Renal pelvis (tissue), 4 donors: ENCODE measurements around the gene STX8. TPM values are rescaled to one million over a fixed set of nuclear protein-coding genes. Genes with fewer than 3 reads are reported as not detected.
A peak's percentile ranks its signal among the peaks of the same experiment; 100 is the strongest.
"Not testable (repeated sequence)": the region's sequence is repeated elsewhere in the genome, so short reads cannot be mapped to it uniquely, and the experiment has no call there.

Source experiments
- DNase-seq: peaks from one replicate; pipeline ENCODE4 v3.0.0-alpha.2; 2013
- polyA plus RNA-seq, 3 donors: library from polyadenylated mRNA; unstranded; fragments of 120-200 nt; gene quantifications; one replicate each; pipeline ENCODE4 v1.2.1, GENCODE V29; 2013; ENCODE audit not compliant: insufficient read length in 3 of 3

STX8 gene
- polyA plus RNA-seq, 3 donors: 53.9 to 66.2 (median 54.5) TPM

- not testable (repeated sequence) for DNase-seq
Observed at GRCh38 chr17:9566739-9567138, 8.9 kb downstream of the STX8 start.

DNA sequence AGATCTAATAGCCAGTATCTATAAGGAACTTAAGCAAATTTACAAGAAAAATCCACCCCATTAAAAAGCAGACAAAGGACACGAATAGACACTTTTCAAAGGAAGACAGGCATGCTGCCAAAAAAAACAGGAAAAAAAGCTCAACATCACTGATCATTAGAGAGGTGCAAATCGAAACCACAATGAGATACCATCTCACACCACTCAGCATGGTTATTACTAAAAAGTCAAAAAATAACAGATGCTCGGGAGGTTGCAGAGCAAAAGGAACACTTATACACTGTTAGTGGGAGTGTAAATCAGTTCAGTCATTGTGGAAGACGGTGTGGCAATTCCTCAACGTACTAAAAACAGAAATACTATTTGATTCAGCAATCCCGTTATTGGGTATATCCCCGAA is 9.6 kb downstream of the STX8 start:
- DNase-seq: no peak

- no peak for DNase-seq
Observed at GRCh38 chr17:9564104-9564503, 11.5 kb downstream of the STX8 start.

DNA sequence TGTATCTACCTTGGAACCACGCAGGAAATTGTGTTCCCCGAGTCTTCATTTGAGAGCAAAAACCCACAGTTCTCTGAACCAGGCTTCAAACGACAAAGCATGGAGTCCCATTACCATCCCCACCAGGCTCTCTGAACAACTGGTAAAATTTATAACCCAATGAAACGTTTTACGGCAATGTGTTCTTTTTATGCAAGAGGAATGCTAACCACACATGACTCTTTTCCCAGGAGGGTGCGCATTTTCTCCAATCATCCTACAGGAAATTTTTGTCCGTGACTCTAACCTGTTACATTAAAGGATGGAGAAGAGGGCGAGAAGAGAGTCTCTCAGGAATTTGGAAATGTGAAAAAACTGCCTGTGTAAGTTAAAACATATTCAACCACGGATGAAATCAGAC is 17.8 kb downstream of the STX8 start:
- peak; percentile 38 for DNase-seq

DNA sequence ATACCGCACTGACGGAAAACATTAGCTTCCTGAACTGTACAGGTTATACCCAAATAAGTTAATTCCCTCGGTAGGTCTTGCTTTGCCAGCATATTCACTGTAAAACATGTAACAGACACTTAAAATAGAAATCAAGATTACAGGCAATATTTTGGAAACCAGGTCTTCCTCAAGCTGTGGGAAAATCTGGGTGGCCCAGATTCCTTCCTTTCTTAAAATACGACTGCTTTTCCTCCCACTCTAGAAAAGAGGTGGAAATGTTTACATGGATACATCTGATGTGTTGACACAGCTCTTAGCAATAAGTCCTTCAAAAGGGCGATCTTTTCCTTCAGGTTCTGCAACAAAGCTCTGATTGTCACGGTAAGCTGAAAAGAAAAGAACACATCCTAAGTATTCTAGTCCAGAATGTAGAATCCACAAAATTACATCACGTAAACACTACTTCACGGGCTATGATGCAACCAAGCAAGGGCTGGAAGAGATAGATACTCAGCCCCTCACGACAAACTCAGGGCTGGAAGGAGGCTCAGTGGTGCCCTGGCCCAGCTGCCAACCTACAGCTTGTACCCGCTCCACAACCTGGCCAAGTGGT is 18.4 kb downstream of the STX8 start:
- peak; percentile 14 for DNase-seq

DNA sequence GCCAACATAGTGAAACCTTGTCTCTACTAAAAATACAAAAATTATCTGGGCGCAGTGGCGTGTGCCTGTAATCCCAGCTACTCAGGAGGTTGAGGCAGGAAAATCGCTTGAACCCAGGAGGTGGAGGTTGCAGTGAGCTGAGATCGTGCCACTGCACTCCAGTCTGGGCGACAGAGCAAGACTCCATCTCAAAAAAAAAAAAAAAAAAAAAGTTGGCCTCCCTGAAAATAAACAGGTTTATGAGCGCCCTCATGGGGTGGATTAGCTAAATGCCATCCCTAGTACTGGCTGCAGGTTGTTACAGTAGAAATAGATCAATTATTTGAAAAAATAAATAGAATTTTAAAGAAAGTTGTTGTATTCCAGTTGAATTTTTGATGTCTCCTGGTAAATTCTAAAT is 20.9 kb downstream of the STX8 start:
- DNase-seq: peak; percentile 14

DNA sequence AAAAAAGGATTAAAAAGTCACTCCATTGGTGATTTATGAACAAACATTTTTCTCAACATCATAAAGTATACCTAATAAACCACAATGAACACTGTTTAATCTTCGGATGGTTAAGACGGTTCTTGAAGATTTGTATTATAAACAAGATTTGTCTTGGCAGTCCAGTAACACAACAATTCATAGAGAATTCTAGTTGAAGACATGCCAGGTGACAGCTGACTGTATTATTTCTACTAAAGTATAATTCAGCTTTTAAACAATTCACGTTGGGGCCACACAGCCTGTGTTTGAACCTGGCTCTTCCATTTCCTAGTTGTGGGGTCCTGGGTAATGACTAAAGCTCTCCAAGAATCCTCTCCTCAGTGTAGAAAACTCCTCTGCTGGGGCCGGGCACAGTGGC is 22.0 kb downstream of the STX8 start:
- no peak for DNase-seq

GRCh38 chr17:9553181-9553580 is 22.4 kb downstream of the STX8 start:
- no peak for DNase-seq

DNA sequence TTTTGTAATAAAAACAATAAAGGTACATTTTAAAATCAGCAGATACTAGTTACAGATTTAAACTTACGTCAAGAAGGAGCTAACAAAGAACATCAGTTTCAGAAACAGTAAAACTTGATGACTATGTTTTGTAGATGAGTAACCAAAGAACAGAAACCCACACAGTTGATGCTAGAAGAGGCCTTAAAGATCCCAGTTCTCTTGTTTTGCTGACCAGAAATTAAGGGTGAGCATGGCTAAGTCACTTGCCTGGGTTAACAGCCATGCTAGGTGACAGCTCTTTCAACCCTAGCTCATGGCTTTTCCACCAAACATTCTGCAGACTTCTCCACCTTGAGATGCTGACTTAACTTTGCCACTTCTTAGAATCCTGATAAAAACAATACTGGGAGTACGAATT is 26.4 kb downstream of the STX8 start:
- DNase-seq: no peak

DNA sequence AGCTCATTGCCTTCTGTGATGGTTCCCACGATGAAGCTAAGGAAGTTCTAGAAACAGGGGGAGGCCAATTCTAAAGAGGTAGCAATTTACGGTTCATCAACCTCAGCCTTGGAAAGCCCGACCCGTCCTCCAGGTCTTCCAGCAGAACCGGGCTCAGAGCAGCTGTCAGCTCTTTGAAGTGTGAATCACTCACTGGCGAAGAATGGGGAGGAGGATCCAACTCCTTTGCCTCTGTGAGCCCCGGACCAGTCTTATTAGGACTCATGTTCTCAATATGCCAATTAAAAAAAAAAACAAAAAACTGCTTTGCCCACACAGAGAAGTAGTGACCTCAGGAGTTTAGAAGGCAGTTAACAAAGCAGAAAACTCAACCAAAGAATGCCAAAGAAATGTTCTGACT is 31.4 kb downstream of the STX8 start:
- no peak for DNase-seq

DNA sequence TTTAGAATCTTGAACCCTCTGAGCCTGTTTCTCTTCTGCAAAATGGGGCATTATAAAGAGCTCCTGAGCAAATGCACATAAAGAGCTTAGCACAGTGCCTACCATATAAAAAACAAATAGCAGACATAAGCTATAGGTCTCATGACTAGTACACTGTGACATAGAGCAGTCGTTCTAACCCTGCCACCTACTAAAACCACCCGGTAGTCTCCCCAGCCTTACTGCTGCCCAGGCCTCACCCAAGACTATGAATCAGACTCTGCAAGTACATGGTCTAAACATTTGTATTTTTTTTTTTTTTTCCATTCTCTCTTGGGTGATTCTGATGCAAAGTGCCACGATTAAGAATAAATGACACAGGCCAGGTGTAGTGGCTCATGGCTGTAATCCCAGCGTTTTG is 33.9 kb downstream of the STX8 start:
- no peak for DNase-seq

DNA sequence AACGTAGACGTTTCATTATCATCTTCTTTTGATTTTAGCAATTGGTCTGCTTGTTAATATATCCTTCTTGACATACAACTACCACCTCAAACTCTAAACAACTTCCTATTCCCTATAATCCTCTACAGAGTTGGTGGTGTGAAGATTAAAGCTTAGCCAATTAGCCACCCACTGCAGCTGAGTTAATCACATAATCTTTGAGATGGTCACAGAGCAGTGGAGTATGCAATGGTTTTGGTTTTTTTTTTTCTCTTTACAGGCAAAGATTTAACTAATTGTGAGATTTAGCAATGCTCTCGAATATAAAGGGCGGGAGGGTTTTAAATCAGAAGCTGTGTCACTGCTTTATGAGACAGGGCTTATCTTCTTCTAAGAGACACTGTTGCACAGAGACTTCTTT is 37.0 kb downstream of the STX8 start:
- DNase-seq: no peak

DNA sequence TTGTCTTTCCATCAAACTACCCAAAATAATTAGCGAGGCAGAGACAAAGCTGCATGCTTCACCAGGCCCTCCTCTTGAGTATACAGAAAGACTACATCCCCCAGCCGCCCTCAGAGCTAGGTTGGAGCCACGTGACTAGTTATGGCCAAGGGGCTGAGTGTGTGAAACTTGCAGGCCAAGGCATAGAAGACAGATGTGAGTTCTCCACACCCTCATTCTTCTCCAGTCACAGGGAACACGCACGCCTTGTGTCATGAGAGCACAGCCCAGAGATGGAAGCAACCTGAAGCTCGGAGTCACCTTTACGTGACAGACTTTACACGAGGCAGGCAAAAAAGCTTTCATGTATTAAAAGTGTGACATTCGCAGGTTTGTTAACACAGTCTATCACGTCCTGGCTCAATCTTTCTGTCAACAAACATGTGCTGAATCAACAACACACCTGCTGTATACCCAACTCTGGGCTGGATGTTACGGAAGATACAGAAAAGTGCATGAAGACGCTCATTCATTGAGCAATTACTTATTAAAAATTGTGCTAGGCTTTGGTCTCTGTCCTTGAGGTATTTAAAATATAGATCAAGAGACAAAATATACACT is 38.3 kb downstream of the STX8 start:
- DNase-seq: no peak

- DNase-seq: no peak
Observed at GRCh38 chr17:9536061-9536460, 39.6 kb downstream of the STX8 start.

DNA sequence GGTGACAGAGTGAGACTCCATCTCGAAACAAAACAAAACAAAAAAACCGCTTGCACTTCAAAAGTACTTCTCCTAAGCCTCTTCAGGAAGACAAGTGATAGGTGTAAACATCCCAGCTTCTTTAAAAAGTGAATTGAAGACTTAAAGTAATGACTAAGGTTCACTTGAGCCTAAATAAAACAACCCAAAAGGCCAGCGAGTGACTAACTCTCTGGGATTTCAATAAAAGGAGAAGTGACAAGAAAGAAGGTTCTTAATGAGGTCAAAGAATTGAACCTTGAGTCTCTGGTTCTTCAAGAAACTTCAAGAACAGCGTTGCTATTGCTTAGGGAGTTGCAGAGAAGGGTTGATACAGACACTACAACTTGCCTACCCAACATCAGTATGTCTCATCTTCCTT is 42.2 kb downstream of the STX8 start:
- no peak for DNase-seq

DNA sequence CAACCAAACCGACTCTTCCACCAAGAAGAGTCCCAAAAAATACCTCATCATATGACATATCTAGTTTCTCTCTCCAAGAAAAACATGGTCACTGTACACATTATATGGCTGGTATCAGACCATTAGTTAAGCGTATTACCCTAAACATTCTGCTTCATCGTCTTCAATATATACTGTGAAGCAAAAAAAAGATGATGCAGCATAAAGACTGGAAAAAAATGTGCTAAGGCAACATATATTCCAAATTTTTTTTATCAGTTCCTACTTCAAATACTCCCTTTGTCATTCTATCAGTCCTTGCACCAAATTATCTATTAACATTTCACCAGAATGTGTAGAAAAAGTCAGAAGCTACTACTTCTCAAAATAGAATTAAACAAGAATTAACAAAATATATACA is 42.9 kb downstream of the STX8 start:
- DNase-seq: no peak

DNA sequence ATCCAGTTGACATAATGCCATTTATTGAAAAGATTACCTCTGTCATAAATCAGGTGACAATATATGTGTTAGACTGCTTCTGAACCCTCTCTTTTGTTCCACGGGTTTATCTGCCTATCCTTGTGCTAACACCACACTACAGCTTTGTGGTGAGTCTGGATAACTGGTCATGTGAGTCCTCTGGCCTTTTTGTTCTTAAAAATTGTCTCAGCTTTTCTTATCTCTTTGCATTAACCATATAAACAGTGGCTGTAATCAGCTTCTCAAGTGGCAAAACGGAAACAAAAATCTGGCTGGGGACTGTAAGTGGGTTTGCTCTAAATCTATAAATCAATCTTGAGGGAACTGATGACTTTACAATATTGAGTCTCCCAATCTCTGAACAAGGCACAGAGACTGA is 44.6 kb downstream of the STX8 start:
- no peak for DNase-seq

DNA sequence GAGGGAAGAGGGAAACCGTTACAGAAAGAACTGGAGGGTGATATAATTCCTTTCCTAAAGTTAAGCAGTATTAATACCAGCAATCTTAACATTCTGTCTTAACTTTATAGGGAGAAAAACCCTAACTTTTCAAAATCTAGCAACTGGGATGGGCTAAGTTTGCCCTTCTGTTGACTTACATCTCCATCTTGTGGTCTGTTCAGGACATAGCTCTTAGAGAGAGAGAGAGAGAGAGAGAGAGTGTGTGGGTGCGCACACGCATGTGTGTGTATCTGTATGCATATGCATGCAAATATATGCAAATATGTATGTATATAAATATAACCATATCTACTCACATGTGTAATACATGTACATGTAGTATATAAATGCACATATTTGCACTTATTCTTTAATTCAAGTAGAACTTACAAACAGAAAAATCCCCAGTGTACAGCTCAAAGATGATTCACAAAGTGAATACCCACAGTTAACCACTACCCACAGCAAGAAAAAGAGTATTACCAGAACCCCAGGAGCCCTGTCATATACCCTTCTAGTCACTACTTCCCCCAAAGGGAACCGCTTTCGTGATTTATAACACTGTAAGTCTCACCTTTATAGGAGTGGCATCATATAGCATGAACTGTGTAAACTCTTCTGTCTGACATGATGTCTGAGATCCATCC is 46.5 kb downstream of the STX8 start:
- peak; percentile 11 for DNase-seq

DNA sequence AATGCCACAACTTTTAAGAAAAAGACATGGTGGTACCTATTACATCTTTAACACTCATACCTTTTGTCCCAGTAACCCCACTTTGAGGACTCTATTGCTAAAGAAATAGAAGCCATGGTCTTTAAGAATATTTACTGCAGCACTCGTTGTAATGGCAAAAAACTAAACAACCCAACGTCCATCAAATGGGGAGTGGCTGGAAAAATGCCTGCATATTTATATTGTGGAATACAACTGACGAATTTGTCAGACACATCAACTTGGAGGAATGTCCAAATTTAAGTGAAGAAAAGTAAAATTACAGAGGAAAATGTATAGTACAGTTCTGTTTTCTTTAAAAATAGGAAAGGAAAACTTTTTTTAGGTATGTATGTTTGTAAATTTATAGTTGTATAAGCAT is 47.8 kb downstream of the STX8 start:
- no peak for DNase-seq

DNA sequence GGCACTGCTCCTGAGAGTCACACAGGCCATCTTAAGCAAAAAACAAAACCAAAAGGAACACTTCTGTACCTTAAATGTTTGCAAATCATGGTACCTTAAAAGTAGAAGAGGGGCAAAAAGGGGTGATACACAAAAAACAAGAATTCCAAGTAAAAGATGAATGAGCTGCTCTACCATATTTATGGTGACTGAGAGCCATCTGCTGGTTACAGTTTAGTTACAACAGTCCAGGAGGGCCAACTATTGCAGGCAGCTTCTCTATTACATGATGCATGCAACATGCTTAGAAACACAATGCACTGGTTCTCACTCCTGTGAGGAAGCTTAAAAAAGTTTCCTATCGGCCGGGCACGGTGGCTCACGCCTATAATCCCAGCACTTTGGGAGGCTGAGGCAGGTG is 53.5 kb downstream of the STX8 start:
- DNase-seq: peak; percentile 36

GRCh38 chr17:9521062-9521461 is 54.6 kb downstream of the STX8 start:
- DNase-seq: no peak

DNA sequence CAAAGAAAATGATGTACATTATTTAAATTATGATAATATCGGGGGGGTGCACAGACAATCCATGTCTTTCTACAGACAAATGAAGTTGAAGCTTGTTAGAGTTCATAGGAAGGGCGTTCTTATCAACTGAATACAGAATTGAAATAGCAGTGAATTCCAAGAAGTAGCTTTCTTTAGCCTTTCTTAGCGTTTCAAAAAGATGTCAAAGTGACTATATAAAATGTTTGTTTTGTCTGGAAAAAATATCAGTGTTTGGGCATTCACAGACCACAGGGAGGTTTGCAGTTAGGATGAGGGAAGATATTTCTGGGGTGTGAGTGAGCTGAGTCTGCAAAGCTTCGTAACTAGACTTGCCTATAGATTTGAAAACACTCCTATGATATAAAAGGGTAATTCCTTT is 55.0 kb downstream of the STX8 start:
- DNase-seq: no peak

DNA sequence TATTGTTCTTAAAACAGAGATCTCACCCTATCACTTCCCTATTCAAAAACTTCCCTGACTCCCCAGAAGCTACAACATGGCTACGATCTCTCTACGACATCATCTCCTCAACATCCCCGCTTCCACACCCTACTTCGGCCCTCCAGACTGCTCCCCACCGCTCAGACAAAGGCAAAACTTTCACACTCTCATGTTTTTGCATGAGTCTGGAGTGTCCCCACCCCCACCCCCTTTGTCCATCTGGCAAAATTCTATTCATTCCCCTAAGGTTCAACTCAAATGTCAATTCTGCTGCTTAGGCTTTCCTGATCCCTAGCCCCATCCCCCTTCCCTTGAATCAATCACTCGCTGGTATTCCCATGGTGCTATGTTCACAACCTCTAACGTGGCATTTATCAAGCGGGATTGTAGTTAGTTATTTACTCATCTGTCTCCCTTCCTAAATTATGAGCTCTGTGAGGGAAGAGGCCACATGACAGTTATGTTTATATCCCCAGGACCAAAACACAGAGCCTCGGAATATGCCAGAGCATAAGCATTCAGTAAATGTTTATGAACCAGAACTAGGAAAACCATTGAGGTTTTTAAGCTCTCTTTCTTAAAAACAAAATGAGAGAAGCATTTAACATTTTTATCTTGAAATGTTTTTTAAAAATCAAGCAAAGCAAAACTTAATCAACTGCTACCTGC is 55.9 kb downstream of the STX8 start:
- DNase-seq: no peak
